Loucy (cell line): Measurements from ENCODE around the gene RASSF10.

Experiments used
- CTCF ChIP-seq: fragments of 200-600 bp; sonication (generic); conservative IDR thresholded peaks from 2 replicates; pipeline ENCODE4 v1.5.1; 2014; ENCODE audit warnings: mild to moderate bottlenecking, antibody characterized with exemption, low read length
- EZH2phosphoT487 ChIP-seq: fragments of 200-600 bp; IDR thresholded peaks from 2 replicates; pipeline ENCODE4 v1.6.1; 2018; ENCODE audit warnings: antibody characterized with exemption, mild to moderate bottlenecking, moderate library complexity, borderline replicate concordance

- TF ChIP-seq EZH2phosphoT487 = no peak
- TF ChIP-seq CTCF = no peak
Observed at GRCh38 chr11:13039126-13039525, 30.0 kb downstream of the RASSF10 start.
